ENCODE measurements around the gene PPP2R2B.

GRCh38 chr5:146695646-146696045, 182.9 kb downstream of the PPP2R2B start:
- TF ChIP-seq ZNF512 (CRISPR knock-in tag; IDR thresholded peaks at IDR 0.05; ENCODE audit: borderline replicate concordance) = no peak
- no peak for TF ChIP-seq TEAD4 (CRISPR knock-in tag; IDR thresholded peaks at IDR 0.05)
- TF ChIP-seq SMAD3 (CRISPR knock-in tag; IDR thresholded peaks at IDR 0.05; ENCODE audit: borderline replicate concordance) = no peak
- TF ChIP-seq NR2C2 (CRISPR knock-in tag; IDR thresholded peaks at IDR 0.05) = no peak
